Measurements from ENCODE around the gene MSL1.

DNA sequence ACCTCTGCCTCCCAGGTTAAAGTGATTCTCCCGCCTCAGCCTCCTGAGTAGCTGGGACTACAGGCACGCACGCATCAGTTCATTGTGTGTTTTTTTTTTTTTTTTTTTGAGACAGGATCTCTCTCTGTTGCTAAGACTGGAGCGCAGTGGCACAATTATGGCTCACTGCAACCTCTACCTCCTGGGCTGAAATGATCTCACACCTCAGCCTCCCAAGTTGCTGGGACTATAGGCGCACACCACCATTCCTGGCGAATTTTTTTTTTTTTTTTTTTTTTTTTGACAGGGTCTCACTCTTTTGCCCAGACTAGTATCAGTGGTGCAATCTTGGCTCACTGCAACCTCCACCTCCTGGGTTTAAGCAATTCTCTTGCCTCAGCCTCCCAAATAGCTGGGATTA is 37.7 kb downstream of the MSL1 start:
- TF ChIP-seq, protein P1, sequence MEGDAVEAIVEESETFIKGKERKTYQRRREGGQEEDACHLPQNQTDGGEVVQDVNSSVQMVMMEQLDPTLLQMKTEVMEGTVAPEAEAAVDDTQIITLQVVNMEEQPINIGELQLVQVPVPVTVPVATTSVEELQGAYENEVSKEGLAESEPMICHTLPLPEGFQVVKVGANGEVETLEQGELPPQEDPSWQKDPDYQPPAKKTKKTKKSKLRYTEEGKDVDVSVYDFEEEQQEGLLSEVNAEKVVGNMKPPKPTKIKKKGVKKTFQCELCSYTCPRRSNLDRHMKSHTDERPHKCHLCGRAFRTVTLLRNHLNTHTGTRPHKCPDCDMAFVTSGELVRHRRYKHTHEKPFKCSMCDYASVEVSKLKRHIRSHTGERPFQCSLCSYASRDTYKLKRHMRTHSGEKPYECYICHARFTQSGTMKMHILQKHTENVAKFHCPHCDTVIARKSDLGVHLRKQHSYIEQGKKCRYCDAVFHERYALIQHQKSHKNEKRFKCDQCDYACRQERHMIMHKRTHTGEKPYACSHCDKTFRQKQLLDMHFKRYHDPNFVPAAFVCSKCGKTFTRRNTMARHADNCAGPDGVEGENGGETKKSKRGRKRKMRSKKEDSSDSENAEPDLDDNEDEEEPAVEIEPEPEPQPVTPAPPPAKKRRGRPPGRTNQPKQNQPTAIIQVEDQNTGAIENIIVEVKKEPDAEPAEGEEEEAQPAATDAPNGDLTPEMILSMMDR (IDR thresholded peaks at IDR 0.05), result no peak
- TF ChIP-seq POLR2A (IDR thresholded peaks at IDR 0.05), result no peak
